GM18867 (cell line): Measurements from ENCODE around the gene CNGA1.

Source experiments
- ATAC-seq: cut with Tn5 transposase; IDR thresholded peaks from one replicate; pipeline ENCODE4 v1.9.1; 2021; ENCODE audit warnings: mild to moderate bottlenecking, moderate library complexity; ENCODE audit not compliant: unreplicated experiment

The CNGA1 gene

DNA sequence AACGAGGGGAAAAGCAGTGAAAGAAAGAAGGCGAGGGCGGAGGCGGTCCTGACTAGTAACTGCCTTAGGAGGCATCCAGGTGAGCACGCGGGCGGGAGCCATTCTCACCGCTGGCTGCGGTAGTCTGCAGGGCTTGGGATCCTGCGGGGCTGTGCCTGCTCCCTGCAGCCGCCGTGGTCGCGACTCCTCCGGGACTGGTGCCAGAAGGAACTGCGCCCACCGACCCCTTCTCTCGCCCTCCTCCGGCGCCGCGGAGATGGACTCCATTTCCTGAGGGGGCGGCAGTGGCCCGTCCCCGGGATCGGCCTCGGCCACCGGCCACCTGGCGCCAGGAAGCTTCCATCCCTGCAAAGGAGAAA is 102.6 kb downstream of the CNGA1 start:
- peak; percentile 29 for ATAC-seq

- ATAC-seq = no peak
Measured at GRCh38 chr4:47913330-47913729, 103.2 kb downstream of the CNGA1 start.

GRCh38 chr4:47907089-47907646 is 109.3 kb downstream of the CNGA1 start:
- no peak for ATAC-seq

DNA sequence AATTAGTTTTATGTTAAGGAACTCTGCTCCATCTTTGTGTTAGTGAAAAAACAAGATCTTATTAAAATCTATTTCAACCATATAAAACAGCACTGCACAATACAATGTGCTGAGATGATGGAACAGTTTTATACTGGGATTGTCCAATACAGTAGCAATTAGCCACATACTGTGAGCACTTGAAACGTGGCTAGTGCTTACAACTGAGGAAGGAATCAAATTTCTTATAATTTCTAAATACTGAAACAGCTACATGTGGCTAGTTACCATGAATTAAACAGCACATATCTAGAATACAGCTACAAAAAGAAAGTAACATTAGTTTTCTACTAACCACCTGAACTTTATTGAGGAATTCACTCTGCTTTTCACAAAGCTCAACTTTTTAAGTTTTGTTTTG is 116.8 kb downstream of the CNGA1 start:
- ATAC-seq = no peak

GRCh38 chr4:47891928-47892327 is 124.6 kb downstream of the CNGA1 start:
- no peak for ATAC-seq
